ENCODE measurements around the gene CSMD2.

CSMD2 gene

DNA sequence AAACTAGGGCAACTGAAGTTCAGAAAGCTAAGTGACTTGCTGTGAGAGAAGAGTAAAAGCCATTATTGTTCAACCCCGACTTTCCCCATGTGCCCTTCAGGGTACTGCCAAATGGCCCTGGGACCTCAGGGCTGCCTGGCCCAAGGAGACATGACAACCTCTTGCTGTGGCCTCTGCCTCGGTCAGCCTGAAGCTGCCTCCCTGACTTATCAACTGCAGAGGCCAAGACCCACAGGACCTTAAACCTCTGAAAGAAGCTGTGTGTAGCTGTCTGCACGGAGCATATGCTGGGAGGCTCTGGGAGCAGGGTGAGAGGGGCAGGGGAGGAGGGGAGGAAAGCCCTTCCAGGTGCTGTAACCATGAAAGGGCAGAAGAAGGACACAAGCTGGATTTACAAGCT is 265.3 kb downstream of the CSMD2 start:
- DNase-seq (ENCODE audit: low spot score): no peak

DNA sequence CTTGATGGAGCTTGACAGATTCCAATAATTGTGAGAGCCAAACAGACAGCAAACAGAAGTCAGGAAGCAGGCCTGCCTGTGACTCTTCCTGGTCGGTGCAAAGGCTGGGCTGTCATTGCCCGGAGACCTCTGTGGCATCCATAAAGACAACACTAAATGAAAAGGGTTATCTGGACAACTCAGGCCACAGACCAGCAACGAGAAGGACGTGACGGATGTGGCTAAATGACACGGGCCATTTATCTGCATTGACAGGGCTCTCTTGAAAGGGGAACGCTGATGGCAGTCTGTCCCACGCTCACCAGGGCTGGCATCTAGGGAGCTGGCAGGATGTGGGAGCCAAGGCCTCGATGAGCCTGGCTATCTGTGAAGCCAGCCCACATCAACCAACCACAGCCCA is 266.1 kb downstream of the CSMD2 start:
- no peak for DNase-seq (ENCODE audit: low spot score)

DNA sequence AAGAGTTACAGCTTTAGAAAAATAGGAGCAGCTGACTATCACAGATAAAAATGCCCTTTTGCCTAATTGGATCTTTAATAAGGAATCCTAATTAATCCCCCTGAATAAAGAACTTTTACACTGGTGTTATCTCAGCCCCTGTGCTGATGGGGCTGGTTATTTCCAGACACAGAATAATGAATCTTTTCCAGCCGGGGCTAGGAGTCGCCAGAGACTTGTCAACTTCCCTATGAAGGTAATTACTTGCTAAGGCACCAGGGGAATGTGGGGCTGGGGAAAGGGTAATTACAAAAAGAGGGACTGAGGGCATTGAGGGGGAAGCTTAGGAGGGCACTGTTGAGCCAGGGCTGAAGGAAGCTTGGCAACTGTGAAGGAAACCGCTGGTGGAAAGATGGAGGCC is 266.6 kb downstream of the CSMD2 start:
- no peak for DNase-seq (ENCODE audit: low spot score)

DNA sequence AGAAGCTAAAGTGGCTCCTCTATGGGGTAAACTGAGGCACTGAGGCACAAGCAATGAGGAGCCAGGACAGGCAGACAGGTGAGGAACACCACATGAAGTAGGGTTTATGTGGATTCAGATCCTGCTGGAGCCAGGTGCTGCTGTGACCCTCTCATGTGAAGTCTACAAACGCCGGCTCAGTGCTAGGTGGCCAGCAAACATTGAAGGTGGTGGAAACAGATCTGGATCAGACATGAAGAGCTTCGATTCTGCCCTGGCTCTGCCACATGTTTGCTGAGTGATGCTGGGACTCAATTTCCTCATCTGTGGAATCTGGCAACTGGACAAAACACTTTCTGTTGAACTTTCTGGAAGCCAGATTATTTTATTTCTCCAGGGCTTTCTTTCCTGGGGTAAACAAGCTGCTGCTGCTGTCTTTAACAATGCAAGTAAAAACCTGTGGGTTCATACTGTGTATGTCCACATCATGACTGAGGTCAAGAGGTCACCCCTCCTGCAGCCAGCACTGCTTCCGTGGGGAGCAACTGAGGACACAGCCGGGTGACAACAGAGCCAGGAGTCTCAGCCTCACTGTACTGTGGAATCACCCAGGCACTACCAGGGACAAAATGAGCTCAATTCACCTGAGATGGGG is 267.8 kb downstream of the CSMD2 start:
- no peak for DNase-seq (ENCODE audit: low spot score)

DNA sequence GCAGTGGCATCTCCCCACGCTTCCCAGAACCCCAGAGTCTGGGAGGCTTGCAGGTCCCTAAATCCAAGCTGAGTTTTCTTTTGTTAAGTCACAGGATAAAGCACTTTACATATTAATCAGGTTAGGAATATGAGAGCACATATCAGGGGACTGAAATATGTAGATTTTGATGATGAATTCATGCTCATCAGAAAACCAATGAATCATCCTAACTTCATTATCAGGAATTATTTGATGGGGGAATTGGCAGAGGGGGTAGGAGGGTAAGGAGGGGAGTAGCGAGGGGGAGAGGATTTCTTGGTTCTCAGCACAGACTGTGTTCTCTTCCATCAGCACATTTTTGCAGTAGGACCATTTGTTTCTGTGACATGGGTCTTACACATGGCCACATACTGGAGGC is 269.1 kb downstream of the CSMD2 start:
- no peak for DNase-seq (ENCODE audit: low spot score)

DNA sequence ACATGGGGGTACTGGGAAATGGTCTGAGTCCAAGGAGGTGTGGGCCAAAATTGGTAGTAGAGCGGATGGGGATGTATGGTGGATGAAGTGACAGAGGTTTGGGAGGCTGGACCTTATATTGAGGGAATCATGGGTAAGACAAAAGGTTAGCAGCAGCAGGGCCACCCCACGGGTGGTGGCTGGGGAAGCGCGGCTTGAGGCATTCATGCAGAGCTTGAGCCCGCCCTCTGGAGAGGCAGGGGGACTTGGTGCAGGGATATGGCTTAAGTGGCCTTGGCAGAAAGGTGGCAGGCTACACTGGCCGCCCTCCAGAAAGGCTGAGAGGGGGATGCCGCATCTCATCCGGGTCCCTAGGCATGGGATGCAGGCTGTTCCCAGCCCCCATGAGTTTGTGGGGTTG is 269.6 kb downstream of the CSMD2 start:
- DNase-seq (ENCODE audit: low spot score): no peak

DNA sequence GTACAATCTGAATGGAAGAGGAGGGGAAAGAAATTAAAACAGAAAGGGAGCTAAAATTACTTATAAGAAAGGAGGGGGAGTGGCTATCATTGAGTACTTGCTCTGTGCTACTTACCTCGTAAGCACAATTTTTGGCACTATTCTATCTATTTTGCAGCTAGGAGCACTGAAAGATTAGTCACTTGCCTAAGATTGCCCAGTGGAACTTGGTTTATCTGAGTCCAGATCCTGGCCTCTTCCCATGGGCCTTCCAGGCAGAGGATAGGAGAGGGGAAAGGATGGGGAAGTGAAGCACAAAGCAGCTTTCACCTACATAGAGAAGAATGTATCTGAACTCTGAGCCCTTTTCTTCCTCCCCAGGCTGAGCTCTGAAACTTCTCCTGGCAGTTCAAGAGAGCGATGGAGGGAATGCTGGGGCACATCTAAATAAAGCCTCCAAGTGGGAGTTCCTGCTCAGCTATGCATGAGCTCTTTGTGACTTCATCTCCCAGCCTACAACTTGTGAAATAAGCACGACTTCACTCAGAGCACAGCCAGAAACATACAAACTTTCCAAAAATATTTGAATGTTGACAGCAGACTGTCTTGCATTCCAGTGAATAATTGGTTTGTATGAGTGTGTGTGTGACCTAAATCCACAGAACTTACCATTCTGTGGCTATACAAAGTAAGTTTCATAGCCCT is 271.7 kb downstream of the CSMD2 start:
- DNase-seq (ENCODE audit: low spot score): no peak

DNA sequence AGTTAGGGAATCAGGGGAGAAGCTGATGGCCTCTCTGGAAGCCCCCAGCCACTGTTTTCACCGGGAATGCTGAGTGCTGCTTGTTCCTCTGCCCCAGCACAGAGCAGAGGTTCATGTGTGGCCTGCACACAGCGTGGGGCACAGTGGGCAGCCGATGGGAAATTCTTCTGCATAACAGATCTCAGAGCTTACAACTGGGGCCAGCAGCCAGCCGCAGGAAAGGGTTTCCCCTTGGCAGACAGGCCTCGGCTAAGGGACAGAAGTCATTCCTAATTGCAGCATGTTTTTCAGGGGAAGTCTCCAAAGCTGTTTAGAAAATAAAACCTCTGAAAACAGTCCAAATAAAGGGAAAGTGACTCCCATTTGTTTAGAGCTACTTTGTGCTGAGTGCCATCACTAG is 278.5 kb downstream of the CSMD2 start:
- DNase-seq (ENCODE audit: low spot score): no peak

DNA sequence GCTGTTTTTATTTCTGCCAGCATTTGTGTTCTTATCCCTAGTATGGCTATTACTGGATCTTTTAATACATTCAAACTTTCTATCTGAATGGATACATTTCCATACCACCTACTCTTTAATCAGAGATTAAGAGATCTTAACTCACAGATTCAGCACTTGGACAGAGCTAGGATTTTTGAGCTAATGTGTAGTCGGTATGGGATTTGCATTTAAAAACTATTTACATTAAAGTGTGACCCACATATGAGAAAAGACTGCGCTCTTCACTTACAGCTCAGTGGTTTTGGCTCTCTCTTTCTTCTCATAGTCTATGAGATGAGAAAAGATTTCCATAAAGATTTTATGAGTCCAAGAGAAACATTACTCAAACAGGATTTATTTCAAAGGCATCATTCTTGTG is 284.7 kb downstream of the CSMD2 start:
- no peak for DNase-seq (ENCODE audit: low spot score)

DNA sequence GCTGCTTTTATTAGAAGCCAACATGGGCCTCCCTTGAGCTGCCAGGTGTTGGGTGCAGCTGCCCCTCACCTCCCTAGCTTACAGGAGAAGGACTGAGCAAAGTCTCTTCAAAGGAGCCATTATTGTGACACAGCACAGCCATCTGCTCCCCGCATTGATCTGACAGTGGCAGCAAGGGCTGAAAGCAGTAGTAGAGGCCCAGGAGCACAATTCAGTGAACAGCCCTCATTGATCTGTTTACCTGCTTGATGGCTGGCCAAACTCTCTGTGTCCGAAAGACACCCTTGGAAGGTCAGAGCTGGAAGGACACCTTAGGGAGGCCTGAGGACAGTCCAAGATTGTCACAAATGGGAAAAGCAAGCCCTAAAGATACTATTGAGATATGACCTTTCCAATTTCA is 286.6 kb downstream of the CSMD2 start:
- no peak for DNase-seq (ENCODE audit: low spot score)

DNA sequence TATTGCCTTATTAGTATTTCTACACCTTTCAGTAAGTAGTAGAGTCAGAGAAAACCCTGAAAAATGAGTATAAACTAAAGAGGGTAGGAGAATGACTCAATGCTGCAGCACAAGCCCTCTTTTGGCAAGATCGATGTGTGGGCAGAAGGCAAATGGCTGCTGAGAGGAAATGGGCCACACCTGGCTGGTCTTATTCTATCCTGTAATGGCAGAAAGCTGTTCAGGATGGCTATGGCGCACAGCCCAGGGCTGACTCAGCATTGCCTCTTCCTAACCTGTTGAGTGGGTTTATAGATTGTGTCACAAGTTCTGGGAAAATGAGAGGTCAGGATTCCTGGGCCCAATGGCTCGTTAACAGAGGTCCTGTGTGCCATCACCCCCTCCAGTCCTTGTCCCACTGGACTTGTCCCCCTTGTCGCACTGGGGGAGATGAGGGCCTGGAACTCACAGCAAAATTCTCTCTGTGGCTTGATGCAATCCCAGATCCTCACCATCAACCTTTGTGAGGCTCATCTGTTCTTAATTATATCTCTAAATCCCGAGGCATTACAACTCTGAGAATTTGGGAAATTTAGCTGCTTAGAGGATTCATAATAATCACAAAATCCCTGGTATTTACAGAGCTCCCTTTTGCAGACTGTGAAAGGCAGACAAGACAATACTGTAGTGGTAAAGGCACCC is 287.9 kb downstream of the CSMD2 start:
- DNase-seq (ENCODE audit: low spot score): no peak

DNA sequence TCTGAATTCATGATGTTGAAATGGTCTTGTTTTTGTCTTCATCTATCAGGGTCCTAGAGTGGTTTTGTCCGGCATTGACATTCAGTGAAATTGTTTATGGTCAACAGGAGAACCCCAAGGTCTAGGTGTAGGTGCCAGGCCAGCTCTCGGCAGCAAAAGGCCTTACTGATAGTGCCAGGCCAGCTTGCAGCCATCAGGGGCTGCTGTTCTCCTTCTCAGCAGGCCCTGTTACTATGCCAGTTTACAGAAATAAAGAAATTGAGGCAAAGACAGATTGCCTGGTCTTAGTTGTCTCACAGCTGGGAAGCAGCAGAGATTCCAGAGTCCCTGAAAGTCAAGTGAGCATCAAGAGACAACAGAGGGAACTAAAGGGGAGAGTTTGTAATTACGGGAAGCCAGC is 289.2 kb downstream of the CSMD2 start:
- no peak for DNase-seq (ENCODE audit: low spot score)

DNA sequence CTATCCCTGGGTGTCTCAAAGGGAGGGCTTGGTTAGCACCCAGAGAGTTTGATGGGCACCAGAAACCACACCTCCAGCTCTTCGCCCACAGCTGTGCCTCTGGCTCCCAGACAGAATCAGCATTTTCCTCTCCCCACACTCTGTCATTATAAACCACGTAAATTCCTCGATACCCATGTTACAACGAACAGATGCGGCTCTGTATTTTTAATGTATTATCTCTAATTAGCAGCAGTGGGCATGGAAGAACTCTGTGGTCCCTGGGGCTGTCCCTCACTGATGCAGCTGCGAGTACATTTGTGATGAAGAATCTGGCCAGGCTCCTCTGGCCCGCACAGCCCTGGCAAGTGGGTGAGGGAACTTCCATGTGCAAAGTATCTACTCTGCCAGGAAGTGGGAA is 290.4 kb downstream of the CSMD2 start:
- no peak for DNase-seq (ENCODE audit: low spot score)

DNA sequence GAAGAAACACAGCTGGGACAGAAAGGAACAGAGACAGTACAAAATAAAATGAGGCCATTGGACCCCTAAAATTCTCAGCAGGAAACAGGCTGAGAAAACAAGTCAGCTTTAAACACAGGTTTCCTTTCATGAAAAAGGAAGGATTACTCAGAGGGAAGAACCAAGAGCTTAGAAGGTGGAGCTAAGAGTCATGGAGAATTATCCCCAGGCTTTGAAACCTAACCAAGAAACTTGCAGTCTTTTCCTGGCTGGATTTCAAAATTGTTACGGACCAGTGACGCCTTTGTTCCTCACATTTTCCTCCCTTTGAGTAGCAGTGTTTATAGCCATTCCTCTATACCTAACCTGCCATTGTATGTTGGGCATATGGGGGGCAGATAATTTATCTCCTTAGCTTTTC is 292.3 kb downstream of the CSMD2 start:
- DNase-seq (ENCODE audit: low spot score): no peak

DNA sequence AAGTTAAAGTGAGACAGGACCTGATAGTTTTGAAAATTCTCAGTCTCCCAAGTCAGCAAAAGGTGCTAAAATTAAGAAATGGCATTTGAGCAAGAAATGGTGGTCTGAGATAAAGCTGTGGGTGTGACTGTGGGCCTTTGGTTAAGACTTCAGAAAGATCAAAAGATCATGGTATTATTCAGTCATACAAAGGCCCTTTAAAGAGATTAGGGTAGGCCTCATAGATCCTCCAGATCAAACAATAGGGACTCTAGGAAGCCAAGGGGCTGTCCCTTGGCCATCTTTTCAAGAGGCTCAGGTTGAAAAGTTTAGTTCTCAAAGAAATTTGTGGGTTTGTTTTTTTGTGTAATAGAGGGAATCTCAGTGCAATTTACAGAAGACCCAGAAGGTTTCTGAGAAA is 292.8 kb downstream of the CSMD2 start:
- no peak for DNase-seq (ENCODE audit: low spot score)

DNA sequence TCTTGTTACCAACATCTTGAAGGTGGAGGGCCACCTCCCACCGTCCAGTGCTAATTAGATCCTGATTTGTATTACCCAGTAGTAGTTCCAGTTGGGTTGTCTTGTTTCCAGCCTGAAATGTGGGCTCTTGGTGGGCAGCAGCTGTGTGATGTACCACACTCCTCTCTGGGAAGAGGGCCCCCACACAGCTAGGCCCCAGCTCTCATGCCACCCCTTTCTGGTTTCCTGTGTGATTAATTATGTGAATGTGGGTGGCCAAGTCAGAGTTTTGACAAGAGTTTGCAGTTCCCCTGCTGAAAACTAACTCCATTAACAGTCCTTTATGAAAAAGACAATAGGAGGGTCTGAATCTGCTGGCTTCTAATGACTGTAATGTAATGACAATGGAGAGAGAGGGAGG is 297.3 kb downstream of the CSMD2 start:
- no peak for DNase-seq (ENCODE audit: low spot score)

DNA sequence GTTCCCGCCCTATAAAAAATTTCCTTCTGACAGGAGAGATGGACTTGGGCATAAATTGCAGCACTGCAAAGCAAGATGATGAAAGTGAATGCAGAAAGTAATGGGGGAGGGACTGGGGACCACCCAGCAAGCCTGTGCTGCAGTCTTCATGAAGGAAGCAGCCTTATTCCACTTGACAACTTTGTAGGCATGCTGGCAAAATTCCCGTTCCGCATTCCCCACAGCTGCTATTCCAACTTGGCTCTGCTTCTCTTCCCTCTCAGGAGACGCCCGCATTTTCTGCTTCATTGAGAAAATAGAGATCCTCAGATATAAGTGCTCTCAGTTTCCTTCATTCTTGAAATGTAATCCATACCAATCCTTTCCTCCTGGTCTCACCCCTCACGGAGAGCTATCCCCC is 298.7 kb downstream of the CSMD2 start:
- DNase-seq (ENCODE audit: low spot score): no peak

DNA sequence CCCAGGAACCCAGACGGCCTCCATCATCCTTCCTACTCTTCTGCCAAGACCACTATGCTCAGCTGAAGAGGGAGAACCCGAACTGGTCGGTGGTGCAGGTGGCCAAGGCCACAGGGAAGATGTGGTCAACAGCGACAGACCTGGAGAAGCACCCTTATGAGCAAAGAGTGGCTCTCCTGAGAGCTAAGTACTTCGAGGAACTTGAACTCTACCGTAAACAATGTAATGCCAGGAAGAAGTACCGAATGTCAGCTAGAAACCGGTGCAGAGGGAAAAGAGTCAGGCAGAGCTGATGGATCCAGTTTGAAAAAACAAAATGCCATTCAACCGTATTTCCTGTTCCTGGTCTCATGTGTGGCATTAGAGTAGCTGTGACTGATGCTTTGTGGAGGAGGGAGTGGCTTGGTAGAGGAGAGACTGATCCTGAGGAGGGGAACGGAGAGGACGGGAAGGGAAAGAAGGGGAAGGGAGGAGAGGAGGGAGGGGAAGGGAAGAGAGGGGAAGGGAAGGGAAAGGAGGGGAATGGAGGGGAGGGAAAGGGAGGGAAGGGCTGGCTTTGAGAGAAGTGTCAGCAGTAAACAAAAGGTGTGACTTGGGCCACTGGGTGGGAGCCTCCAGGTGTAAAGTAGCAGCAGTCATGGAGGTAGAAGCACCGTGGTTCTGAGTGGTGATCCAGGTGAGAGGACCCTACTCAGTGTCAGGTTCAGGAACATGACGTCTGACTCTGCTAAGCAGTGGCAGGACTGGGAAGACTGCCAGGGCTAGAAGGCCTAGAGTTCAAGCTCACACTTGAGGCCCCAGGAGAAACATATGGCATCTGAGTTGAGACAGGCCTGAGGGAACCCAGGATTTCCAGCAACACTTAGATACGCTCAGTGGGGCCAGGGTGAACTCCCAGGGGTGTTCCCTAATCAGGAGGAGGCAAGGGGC is 300.3 kb downstream of the CSMD2 start:
- no peak for DNase-seq (ENCODE audit: low spot score)

DNA sequence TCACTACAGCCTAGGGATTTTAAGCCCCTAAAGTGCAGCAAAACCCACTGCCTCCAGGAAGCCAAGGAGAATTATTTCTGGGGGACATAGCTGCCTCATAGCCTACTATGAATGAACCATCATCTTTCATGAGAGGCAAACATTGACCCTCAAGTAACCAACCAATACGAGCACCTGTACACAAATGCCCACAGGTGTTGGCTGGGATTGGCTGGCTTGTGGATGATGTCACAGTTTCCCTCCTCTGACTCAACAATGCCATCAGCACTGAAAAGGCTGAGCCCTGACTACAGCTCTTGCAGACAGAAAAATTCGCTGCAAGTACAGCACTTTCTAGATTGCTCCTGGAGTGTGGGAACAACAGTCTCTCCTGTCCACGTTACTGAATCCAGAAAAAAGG is 301.3 kb downstream of the CSMD2 start, which contains the start of gene HMGB4:
Gene HMGB4, plus strand, starts transcription at position 301 of the 400 bp plus-strand sequence. CDS start 113 bp downstream, outside the sequence.
- no peak for DNase-seq (ENCODE audit: low spot score)

DNA sequence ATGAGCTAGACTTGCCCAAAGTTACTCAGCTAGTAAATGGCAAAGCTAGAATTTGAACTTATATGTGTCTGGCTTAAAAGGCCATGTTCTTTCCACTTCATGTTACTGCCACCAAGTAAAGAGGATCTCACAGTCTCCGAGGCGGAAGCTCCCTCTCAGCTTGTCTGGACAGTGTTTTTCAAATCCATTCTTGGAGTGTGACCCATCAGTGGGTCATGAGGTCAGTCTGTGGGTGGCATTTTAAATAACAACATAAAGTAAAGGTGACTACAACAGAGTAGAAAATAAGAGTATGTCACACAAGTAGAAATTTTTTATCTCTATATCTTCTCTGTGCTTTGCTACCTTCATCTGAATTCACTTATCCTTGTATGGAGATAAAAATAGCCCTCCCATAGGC is 304.4 kb downstream of the CSMD2 start:
- DNase-seq (ENCODE audit: low spot score): no peak

DNA sequence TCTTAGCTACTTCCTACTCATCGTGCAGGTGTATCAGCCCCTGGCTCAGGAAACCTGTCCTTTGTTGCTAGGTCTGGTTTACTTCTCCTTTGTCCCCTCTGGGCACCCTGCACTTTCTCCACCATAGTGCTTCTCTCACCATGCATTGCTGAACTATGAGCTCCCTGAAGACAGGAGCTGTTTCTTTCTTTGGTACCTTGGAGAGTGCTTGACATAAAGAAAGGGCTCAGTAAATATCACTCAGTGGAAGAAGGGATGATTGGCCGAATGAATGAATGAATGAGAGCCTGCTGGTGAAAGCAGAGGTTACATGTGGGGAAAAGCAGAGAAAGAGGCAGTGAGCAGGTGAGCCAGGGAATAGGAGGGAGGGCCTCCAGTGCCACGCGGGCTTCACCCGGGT is 310.9 kb downstream of the CSMD2 start:
- no peak for DNase-seq (ENCODE audit: low spot score)

DNA sequence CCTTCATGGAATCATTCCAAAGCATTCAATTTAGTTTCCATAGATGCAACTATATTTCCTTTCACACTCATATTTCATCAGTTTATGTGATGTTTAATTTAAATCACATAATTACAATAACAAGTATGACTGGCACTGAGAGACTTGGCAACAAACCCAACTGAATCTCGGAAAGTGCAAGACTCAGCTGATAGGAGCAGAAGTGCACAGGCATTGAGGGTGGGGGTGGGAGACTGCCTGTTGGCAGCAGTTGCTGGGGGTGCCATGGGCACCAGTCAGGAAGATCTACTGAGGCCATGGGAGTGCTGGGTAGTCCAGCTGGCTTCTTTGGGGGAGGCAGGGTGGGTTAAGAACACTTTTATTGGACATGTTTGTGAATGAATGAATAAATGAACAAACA is 311.6 kb downstream of the CSMD2 start:
- DNase-seq (ENCODE audit: low spot score): no peak
